GM18498 (cell line): ENCODE measurements around the gene SLCO2A1.

Experiments used
- ATAC-seq: cut with Tn5 transposase; IDR thresholded peaks from one replicate; pipeline ENCODE4 v1.9.1; 2021; ENCODE audit warnings: mild to moderate bottlenecking, moderate library complexity; ENCODE audit not compliant: unreplicated experiment

Gene SLCO2A1

DNA sequence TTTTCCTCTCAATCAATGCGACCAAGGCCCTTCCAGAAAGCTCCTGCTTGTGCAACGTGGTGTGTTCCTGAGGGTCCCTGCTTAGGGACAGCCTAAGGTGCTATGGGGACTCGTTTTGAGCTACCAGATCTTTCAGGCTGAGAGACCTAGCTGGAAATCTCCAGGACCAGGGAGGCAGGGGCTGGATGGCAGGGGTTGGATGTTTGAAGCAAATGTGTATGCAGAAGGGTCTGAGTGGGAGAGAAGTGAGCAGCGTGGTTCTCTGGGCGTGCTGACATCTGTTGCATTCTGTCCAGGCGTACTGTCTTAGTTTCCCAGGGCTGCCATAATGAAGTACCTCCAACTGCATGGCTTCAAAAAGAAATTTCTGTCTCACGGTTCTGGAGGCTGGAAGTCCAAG, 31.7 kb upstream of the SLCO2A1 start:
- ATAC-seq = no peak

DNA sequence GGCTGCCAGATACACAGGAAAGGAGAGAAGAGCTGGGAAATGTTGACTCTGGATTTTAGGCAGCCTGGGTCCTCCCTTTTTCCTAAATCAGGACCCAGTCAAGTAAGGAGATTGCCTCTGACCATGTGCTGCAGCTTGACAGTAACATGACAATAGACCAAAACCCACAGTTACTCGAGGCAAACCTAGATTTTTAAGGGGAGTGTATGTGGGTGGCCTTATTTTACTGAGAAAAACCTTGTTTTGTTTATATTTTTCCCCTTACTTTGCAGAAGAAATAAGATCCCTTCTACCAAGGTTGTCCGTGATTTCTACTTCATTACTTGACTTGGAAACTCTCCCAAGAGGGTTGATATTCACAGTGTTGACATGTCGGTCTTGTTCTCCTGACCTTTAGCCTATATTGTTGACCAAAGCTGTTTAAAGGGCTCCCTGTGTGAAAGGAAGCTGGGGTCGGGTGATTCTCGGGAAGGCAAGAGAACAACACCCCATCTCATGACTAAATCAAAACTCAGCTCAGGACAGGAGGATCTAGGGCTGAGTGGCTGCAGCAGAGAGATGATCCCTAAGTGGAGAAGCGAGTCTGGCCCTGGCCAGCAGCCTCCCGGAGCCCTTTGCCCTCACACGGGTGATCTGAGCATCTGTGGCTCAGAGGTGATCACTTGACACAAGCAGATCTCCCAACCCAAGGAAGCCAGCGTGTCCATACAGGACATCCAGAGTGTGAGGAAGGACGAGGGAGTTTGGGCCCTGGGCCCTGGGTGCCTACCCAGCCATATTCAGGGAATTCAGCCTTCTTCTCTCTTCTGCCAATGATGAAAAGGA, 31.0 kb upstream of the SLCO2A1 start:
- no peak for ATAC-seq

DNA sequence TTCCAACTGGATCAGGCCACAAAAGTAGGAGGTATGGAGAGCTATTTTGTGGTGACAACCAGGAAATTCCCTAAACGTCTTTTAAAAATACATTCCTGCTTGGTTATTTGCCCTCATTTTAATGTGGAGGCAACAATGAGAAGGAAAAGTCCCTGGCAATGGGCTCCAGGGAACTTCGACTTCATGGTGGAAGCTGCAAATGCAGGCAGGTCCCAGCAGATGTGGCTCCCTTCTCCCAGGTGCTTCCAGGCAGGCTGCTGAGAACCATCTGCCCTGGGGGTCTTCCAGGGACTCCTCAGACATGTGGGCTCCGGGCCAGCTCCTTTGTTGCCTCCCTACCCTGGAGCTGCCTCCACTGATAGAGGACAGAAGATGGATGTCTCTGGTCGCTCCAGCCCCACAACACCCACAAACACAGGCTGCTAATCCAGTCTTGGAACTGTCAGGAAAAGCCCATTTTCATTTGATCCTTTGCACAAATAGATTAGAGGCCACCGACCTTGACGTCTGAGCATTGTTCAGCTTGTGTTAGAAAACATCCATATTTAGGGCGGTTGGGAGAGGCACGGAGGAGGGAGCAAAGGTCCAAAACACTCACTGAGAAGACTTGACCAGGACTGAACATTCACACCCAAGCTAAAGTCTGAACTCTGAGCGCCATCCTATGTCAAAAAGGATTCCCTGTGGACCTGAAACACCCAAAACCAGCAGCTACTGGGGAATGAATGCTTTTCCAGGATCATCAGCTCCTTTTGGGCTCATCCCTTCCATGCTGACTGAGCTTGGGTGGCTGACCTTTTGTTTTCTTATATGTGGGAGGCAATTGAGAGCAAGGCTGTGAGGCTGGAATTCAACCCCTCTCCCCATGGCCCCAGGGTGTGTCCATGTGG, 30.2 kb upstream of the SLCO2A1 start:
- no peak for ATAC-seq

DNA sequence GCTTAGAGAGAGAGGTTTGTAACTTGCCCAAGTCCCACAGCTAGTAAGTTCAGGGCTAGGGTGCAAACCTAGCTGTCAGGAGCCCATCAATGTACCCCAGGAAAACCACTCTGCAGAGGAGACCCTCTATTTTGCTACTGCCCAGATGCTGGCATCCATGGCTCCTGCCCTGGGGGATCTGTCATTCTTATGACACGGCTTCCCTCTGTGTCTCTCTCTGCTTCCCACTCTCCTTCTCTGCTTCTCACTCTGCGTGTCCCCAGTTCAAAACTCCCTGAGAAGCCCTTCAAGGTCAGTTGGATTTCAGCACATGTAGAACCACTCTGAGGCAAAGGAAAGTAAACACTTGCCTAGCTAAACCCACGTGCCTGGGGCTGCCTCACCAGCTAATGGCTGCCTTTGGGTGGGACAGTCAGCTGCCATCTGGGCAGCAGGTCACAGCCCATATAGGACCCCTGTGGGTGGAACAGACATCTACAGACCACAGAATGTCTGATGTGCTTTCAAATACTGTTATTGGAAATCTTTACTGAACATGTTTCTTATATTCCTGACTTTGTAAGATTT, 29.4 kb upstream of the SLCO2A1 start:
- ATAC-seq = no peak

DNA sequence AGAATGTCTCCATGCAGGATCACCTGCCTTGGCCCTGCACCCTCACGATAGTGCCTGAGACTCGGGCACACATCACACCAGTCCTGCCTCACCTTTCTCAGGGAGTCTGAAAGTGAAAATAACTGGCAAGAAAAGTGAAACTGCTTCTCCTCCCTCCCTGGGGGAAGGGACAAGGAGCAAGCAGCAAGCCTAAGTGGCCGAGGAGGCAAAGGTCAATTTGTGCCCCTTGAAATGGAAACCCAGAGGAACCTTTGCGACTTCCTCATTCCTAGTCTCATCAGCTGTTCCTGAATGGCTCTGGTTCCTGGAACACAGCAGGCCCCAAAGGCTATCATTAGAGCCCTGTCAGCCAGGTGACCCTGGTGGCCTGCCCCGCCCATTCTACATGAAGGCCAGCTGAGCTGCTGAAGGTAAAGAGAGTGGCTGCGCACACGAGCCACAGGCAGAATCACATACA, 28.0 kb upstream of the SLCO2A1 start:
- ATAC-seq = no peak

DNA sequence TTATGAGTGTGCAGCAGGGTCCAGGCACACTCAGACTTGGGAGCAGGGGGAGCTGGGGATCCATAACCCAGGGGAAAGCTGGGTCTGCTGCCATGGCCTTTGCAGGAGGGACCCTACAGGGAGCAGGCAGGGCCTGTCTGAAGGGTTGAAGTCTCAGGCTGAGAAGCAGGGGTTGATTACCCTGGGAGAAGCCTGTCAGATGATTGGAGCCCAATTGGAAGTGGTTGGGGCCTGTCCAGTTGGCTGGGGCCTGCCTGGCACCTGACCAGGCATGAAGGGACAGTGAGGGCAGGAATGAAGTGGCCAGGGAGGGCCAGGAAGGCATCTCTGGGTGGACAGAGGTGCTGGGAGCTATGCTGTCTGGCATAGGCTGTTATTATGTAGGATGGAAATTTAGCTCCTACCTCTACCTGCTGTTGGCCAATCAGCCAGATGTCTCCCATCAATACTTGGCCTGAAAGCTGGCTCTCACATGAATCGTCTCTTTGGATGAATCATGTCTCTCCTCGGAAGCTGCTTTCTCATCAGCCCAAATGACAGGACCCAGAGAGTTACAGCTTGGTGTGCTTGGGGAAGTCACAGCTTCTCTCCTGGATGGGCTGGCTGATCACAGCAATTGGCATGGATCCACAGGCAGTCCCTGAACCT, 27.4 kb upstream of the SLCO2A1 start:
- ATAC-seq = no peak

DNA sequence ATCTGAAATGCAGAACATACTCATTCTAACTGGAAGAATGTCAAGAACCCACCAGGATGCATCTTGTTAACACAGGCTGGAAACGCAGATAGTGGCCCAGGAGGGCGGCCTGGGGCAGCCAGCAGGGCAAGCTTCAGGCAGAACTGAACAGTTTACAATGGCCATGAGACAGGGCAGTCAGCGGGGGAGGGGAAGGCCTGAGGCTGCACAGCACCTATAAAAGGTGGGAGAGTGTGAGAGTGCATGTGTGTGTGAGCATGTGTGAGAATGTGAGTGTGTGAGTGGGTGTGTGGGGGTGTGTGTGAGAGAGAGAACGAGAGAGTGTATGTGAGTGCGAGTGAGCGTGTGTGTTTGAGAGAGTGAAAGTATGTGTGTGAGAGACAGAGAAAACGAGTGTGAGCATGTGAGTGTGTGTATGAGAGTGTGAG, 26.8 kb upstream of the SLCO2A1 start:
- ATAC-seq = no peak

DNA sequence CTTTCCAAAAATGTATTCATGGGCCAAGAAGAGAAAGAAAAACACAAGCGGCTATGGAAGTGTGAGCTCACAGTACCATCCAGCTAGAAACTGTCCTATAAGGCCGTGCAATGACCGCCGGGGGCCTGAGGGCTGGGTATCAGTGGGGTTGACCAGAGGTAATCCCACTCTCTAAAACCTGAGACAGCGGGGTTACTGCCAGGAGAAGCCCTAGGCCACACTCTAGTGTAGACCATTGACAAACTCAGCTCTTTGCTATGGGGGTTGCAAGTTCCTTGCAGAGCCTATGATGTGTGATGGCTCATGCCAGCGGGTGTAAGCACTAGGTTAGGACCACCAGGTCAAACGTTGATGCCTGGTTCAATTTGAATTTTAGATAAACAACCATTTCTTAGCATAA, 25.9 kb upstream of the SLCO2A1 start:
- no peak for ATAC-seq

DNA sequence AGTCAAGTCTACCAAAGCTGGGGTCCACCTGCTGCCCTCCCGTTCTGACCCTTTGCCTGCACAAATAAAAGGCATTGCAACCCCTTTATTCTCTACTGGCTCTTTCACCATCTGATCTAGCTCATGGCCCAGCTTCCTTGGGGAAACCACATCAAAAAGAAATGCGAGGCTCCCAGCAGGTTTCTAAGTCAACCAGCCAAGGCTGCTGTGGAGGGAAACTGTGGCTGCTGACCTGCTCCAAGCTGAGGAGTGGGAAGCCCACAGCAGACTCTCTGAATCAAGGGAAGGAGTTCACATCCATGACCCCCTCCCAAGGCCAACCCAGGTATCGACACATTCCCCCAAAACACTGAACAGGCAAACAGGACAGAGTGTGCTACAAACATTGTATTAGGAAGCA, 25.2 kb upstream of the SLCO2A1 start:
- ATAC-seq = no peak

DNA sequence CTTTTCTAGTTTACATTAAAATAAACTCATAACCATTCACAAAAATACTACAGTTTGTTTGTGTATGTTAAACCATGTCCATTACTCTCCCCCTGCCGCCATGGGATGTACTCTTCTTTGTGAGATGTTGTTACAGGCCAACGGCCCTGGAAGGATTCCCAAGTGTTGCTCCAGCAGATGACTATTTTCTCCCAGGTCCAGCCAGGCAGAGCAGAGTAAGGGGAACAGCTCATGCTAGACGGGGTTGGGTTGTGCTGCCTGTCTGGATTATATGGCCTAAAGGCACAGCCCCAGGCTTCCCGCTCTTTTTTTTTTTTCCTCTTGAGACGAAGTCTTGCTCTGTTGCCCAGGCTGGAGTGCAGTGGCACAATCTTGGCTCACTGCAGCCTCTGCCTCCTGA, 24.5 kb upstream of the SLCO2A1 start:
- no peak for ATAC-seq

DNA sequence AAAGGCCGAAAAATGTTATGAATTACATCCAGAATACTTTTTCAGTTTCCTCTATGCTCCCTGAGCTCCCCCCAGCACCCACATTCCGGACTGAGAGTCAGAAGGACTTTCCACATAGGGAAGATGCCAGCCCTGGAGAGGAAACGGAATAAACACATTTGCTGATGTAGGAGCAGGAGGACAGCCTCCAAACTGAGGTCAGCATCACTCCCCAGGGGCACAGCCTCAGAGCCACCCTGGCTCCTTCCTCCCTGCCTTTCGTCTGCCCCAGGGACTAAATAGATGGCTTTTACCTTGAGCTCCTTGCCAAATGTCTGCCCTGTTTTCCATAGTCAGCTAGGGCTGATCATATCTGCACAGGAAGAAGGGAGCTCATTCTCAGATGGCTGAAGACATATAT, 22.6 kb upstream of the SLCO2A1 start:
- ATAC-seq = no peak

DNA sequence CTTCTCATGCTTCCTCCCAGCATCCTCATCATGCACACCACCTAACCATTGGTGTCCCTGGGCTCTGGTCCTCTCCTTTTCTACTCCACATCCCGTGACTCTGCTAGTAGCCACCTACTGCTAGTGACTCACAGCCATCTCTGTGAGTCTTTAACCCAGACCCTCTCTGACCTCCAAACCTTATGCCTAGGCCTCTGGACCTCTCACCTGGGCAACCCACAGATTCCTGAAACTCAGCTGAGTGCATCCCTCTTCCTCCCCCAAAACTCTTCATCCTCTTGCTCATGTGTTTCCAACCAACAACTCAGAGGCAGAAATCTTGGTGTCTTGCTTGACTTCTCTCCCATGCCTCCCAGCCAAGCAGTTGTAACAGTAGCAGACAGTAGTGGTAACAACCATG, 20.0 kb upstream of the SLCO2A1 start:
- ATAC-seq = no peak

DNA sequence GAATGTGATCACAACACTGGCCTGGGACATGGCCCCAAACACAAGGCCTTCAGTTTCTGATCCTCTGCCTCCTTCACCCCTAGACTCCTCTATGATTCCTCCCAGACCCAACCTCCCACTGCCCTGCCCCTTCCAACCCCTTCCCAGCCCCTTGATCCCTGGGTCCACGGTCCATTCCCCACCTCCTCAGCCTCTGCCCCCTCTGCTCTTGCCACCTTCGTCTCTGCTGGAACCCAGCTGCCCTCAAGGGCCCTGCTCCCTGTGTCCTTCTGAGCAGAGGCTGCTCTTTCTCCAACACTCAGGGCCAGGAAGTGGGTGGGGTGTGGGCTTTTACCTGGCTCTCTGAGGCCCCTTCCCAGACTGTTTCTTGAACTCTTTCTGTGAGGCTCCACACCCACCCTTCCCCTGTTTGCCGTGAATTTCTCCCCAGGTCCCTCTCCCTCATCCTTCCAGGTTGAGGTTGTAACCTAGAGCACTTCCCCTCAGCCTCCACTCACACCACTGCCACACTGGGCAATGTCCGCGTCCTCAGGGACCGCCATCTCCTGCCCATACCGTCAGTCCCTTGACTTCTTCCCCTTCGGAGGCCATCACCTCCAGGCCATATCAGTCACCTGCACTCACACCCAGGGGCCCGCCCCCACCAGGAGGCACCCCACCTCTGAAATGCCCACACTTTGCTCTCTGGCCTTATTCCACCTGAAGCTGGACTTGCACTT, 18.7 kb upstream of the SLCO2A1 start:
- no peak for ATAC-seq

DNA sequence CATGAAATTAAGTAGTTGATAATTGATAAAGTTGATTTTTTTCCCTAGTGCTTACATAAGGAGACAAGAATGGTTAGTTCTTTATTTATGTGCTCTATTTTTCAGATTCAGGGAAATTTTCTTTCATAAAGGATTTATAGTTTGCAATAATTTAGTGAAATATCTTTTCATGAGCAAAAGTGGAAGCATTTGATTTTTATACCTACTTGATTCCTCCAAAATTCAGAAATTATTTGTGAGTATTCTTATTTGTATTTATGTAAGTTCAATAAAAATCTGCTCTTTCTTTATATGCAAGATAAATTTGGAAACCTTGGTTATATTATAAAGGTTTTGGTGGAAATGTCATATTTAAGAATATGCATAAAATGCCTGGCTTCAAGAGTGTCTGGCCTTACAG, 14.7 kb upstream of the SLCO2A1 start:
- ATAC-seq = no peak

DNA sequence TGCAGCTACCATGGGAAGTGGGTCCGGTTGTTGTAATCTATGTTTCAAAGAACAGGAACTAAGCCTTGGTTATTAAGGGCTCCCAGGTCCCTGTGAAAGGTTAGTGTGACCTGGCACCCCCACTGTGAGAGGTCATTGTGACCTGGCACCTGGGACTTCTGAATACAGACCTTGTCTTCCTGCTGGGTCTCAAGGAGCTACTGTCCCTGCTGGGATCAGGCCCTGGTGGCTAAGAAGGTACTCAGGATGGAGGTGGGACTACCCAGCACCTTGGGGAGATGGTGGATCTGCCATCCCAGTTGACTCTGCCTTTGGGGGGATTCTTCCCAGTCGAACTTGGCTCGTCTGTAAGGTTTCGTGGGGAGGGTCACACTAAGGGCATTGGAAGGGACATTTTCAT, 10.3 kb upstream of the SLCO2A1 start:
- ATAC-seq = no peak

DNA sequence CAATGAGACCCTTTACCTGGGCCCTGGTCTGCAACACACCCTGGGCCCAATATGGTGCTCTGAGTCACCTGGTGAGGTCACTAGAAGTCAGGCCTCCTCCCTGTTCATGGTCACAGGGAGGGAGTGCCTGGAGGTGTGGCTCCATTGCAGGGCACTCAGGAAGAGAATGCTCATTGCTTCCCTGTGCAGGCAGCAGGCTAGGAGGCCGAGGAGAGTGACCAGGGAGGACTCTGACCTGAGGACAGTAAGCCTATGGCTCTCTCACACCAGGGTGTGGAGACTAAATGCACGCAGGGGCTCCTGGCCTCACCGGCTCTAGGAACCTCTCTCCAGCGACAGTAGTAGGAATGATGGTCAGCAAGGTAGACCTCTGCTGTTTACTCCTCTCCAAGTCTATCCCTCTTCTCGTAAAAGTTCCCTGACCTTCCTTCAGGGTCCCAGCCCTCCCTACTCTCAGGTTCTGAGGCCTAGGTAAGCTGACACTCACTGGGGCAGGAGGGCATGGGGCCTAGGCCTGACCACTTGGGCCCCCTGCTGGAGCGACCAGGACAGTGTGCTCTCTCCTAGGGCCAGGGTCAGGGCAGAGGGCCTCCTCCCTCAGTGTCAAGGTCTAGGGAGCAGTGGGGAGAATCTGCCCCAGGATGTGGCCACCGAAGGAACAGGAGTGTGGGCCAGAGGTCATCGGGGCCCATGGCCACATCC, 9.6 kb upstream of the SLCO2A1 start:
- ATAC-seq = no peak

DNA sequence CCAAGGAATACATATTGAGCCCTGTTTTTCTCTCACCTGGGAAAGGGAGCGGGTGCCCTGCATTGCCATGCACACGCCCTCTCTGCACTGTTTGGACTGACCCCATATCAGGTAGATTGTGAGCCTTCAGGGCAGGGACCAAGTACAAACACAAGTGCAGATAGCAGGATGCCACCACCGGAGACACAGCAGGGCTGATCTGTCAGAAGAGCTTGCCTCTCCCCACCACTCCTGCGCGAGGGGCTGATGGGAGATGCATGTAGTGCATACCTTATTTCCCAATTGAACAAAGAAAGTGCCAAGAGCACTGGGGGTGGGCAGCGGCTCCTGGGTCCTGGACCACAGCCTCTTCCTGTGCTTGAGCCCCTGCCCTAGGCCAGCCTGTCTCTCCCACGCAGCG, 9.0 kb upstream of the SLCO2A1 start:
- ATAC-seq = no peak

DNA sequence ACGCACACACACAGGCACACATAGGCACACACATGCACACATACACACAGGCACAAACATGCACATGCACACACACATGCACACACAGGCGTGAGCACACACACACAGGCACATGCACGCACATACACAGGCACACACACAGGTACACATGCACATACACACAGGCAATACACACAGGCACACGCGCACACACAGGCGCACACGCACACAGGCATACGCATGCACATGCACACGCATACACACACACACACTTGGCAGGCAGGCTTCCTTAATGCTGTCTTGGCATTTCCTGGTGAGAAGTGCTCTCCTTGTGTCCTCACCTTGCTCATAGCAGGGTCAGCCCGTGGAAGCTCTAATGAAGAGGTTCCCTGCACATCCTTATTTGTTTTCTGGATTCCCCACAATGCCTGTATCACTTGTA, 8.4 kb upstream of the SLCO2A1 start:
- no peak for ATAC-seq

DNA sequence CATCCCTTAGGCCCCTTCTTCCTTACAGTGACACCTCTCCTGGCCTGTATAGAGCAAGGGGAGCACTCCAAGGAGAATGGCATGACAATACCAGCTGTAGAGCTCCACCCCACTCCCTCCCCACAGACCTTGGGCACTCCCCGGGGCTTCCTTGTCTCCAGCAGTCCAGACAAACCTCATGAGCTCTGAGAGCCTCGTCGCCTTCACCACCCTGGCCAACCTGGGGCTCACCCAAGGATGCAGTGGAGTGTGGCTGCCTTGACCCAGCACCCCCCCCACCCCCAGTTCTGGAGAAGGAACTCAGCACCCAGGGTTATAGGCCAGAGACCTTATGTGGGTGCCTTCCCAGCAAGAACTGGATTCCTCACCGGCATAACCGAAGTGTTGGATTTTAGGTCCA, 7.4 kb upstream of the SLCO2A1 start:
- no peak for ATAC-seq

DNA sequence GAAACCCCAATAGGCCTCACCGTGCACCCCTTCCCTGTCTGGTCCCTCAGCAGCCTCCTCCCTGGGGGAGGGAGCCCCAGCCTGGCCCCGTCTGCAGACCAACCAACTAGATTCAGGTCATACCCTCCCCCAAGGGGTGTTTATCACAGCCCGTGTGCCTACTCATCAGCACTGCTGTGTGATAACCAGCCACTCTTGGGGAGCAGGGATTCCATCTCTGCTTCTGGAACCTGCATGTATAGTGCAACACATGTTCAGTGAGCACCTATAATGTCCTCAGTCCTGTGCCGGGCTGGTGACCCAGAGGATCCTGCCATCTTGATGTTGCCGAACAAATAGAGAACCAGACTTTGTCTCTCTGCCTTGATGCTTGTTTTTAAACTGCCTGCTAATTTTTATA, 6.6 kb upstream of the SLCO2A1 start:
- no peak for ATAC-seq
